Kidney (tissue), 14 donors: Measurements from ENCODE around the gene SBNO2. TPM values are rescaled to one million over a fixed set of nuclear protein-coding genes. Genes with fewer than 3 reads are reported as not detected.

Source experiments
- DNase-seq, 5 donors: peaks; one replicate each; pipeline ENCODE4 v3.0.0-alpha.2; 2013 to 2020
- FAIRE-seq: peaks from 2 replicates; lab custom pipeline; 2012; peaks lifted over from hg19 to GRCh38; lab: Jason Lieb, UNC
- H3K27ac ChIP-seq, 2 donors: one replicate each; pipeline ENCODE4 v1.7.0; 2013; ENCODE audit warnings: low read depth in 2 of 2, low read length in 2 of 2, inconsistent platforms in 1 of 2
- H3K27me3 ChIP-seq: one replicate; pipeline ENCODE4 v1.7.1; 2013; ENCODE audit warnings: low read length, inconsistent platforms; ENCODE audit not compliant: control insufficient read depth, insufficient read depth
- H3K36me3 ChIP-seq, 3 donors: one replicate each; pipeline versions ENCODE4 v1.7.0 to v1.7.1; 2013; ENCODE audit warnings: low read length in 3 of 3, control low read depth in 1 of 3, inconsistent platforms in 1 of 3; ENCODE audit not compliant: insufficient read depth in 3 of 3, control insufficient read depth in 2 of 3
- H3K4me1 ChIP-seq, 3 donors: one replicate each; pipeline versions ENCODE4 v1.7.0 to v1.7.1; 2013; ENCODE audit warnings: low read length in 3 of 3, inconsistent platforms in 1 of 3, low read depth in 1 of 3; ENCODE audit not compliant: control insufficient read depth in 2 of 3, insufficient read depth in 2 of 3
- H3K4me3 ChIP-seq, 3 donors: one replicate each; pipeline versions ENCODE4 v1.7.0 to v1.8.1; 2013; ENCODE audit warnings: low read length in 3 of 3, control low read depth in 1 of 3, inconsistent platforms in 1 of 3
- H3K9ac ChIP-seq, 3 donors: one replicate each; pipeline versions ENCODE4 v1.7.0 to v1.7.1; 2013; ENCODE audit warnings: low read length in 3 of 3, control low read depth in 1 of 3, inconsistent platforms in 1 of 3
- H3K9me3 ChIP-seq, 3 donors: one replicate each; pipeline versions ENCODE4 v1.7.0 to v1.7.1; 2013; ENCODE audit warnings: low read length in 3 of 3, control low read depth in 1 of 3, inconsistent platforms in 1 of 3; ENCODE audit not compliant: control insufficient read depth in 2 of 3, insufficient read depth in 1 of 3
- CTCF ChIP-seq: IDR thresholded peaks from 3 replicates; pipeline ENCODE4 v1.5.1; 2012; ENCODE audit warnings: mild to moderate bottlenecking, moderate library complexity, borderline replicate concordance; ENCODE audit not compliant: insufficient read depth; ENCODE audit errors: extremely low read depth
- intact Hi-C: fragments of 100-400 bp; cut with DNase I; formaldehyde crosslinking; loops from one replicate; pipeline ENCODE4 v1.11.1; 2022
- polyA plus RNA-seq: library from polyadenylated mRNA; stranded (reverse); fragments of 350-450 nt; fragmentation: Illumina TruSeq; extraction: RNeasy Lipid Tissue Mini Kit (QIAGEN cat#74804); gene quantifications from one replicate; pipeline ENCODE4 v1.2.3, GENCODE V29; 2014; ENCODE audit warnings: low read depth, low replicate concordance; ENCODE audit not compliant: insufficient read depth
- total RNA-seq: library from RNA; stranded (reverse); fragmentation: NEBNext Ultra II Directional; extraction: Animal tissue kit (Norgen Biotek cat#: 25700); gene quantifications from one replicate; pipeline ENCODE4 v1.2.1, GENCODE V29; 2021
- donor health status: control.
- donor health status: control.
- donor health status: control.
- donor health status: control.
- donor health status: control.
- donor health status: DM: yes; HTN: yes; CAD: no.
- donor health status: Normal renal cell carcinoma (clear cell type).

Gene SBNO2
- total and polyA plus RNA-seq, 2 donors from 2014 or later: 12.2 to 156 TPM

- H3K27me3 ChIP-seq: no peaks in the 10 kb centered on the region
- no peaks in the 10 kb centered on the region for H3K9me3 ChIP-seq
- H3K4me1 ChIP-seq: peaks cover 0 to 21% (median 10%) of the 10 kb centered on the region in 3 donors
- no peak for TF ChIP-seq CTCF
- no peak overlapping the region for H3K27ac ChIP-seq
- DNase-seq (no peak), FAIRE-seq (no peak)
- H3K4me3 ChIP-seq: no peak overlapping the region
- no peak overlapping the region for H3K9ac ChIP-seq
- intact Hi-C loops: no loop called here
- peaks cover 0 to 13% (median 0%) of the 10 kb centered on the region in 3 donors for H3K36me3 ChIP-seq
Measured at GRCh38 chr19:1220477-1220930, 46.4 kb upstream of the SBNO2 start.

- intact Hi-C loops: no loop called here
- Histone ChIP-seq H3K9ac (no peak overlapping the region), H3K27me3 (no peaks in the 10 kb centered on the region), H3K9me3 (no peaks in the 10 kb centered on the region), H3K36me3 (peaks cover 0 to 13% (median 0%) of the 10 kb centered on the region in 3 donors), H3K27ac (no peak overlapping the region), H3K4me3 (no peak overlapping the region), H3K4me1 (peaks cover 0 to 25% (median 10%) of the 10 kb centered on the region in 3 donors)
- no peak for TF ChIP-seq CTCF
- no peak for FAIRE-seq
- DNase-seq: no peak
Measured at GRCh38 chr19:1219786-1220476, 45.9 kb upstream of the SBNO2 start.

GRCh38 chr19:1218751-1219567 is 44.9 kb upstream of the SBNO2 start:
- Histone ChIP-seq H3K27ac (peak overlapping the region; percentile 90 to 92), H3K4me3 (no peak overlapping the region), H3K27me3 (no peaks in the 10 kb centered on the region), H3K9me3 (no peaks in the 10 kb centered on the region), H3K9ac (peak overlapping the region in 1 of 3 donors; percentile 69), H3K4me1 (peaks cover 0 to 34% (median 18%) of the 10 kb centered on the region in 3 donors), H3K36me3 (peaks cover 0 to 13% (median 0%) of the 10 kb centered on the region in 3 donors)
- TF ChIP-seq CTCF: no peak
- intact Hi-C loops: no loop called here
- FAIRE-seq (no peak), DNase-seq (no peak)
